ENCODE measurements around the gene IL17RC.
"Not testable (repeated sequence)": the region's sequence is repeated elsewhere in the genome, so short reads cannot be mapped to it uniquely, and the experiment has no call there.

The IL17RC gene

GRCh38 chr3:9916346-9916733 lies 558 bp upstream of the IL17RC start:
- DNase-seq, result no peak

DNA sequence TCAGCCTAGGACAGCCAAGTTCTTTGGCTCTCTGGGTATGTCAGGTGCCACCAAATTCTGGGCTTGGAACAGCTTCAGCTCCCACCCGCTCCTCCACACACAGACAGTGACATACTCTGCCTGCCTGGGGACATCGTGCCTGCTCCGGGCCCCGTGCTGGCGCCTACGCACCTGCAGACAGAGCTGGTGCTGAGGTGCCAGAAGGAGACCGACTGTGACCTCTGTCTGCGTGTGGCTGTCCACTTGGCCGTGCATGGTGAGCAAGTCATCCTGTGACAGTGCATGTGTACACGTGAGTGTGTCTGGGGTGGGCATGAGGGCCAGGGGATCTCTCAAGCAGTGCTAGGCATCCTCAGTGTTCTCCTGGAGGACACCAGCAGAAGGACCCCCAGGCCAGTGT lies 922 bp downstream of the IL17RC start:
- DNase-seq, result no peak

GRCh38 chr3:9918261-9919038 lies 1.6 kb downstream of the IL17RC start:
- DNase-seq, result no peak

DNA sequence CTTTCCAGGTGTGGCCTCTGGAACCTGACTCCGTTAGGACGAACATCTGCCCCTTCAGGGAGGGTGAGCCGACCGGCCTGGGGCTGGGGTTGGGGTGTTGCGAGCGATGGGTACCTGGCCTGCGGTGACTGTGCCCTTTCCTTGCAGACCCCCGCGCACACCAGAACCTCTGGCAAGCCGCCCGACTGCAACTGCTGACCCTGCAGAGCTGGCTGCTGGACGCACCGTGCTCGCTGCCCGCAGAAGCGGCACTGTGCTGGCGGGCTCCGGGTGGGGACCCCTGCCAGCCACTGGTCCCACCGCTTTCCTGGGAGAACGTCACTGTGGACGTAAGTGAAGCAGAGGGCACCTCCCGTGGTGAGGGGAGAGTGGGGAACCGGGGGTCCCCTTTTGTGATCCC lies 11.3 kb downstream of the IL17RC start:
- no peak for DNase-seq

DNA sequence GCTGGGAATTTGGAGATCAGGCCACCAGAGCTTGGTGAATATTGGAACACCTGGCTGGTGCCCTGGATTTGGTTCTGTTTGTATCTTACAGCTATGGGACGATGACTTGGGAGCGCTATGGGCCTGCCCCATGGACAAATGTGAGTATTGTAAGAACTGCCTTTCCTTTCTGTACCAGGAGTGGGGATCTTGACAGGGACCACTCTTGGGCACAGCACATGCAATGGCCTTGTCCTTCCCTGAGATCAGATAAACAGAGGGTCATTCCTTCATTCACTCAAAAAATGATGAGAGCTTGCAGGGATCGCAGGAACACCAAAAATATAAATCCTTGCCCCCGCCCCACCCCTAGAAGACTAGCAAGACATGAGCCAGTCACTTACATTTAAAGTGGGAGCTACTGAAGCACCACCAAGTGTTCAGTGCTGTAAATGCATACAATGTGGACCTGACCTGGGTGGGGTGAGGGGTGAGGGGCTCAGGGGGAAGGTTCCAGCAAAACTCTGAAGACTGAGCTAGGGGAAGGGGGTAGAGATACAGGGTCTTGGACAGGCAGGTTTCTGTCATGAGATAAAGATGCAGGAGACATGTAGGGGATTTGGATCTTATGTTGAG lies 14.0 kb downstream of the IL17RC start:
- no peak for DNase-seq

- no peak for DNase-seq
These were observed 15.6 kb downstream of the IL17RC start for GRCh38 chr3:9932535-9932842.

DNA sequence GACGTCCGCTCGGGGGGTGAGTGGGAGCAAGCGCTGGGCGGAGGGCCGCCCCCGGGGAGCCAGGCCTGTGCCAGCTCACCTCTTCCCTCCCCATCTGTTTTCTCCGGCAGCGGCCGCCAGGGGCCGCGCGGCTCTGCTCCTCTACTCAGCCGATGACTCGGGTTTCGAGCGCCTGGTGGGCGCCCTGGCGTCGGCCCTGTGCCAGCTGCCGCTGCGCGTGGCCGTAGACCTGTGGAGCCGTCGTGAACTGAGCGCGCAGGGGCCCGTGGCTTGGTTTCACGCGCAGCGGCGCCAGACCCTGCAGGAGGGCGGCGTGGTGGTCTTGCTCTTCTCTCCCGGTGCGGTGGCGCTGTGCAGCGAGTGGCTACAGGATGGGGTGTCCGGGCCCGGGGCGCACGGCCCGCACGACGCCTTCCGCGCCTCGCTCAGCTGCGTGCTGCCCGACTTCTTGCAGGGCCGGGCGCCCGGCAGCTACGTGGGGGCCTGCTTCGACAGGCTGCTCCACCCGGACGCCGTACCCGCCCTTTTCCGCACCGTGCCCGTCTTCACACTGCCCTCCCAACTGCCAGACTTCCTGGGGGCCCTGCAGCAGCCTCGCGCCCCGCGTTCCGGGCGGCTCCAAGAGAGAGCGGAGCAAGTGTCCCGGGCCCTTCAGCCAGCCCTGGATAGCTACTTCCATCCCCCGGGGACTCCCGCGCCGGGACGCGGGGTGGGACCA lies 16.1 kb downstream of the IL17RC start:
- DNase-seq, result peak; percentile 37

- DNase-seq, result peak; percentile 61
These were observed 16.8 kb downstream of the IL17RC start, which contains the start of gene CRELD1 for GRCh38 chr3:9933561-9934234. Gene CRELD1, plus strand, starts transcription at chr3:9933834. Its CDS starts 605 bp downstream, at chr3:9934439.

GRCh38 chr3:9934235-9934621 lies 17.3 kb downstream of the IL17RC start:
- no peak for DNase-seq

- DNase-seq, result no peak
These were observed 18.1 kb downstream of the IL17RC start for GRCh38 chr3:9934993-9935392.

GRCh38 chr3:9935966-9936510 lies 19.1 kb downstream of the IL17RC start:
- DNase-seq, result no peak

- DNase-seq, result no peak
These were observed 20.8 kb downstream of the IL17RC start for GRCh38 chr3:9937486-9938238.

DNA sequence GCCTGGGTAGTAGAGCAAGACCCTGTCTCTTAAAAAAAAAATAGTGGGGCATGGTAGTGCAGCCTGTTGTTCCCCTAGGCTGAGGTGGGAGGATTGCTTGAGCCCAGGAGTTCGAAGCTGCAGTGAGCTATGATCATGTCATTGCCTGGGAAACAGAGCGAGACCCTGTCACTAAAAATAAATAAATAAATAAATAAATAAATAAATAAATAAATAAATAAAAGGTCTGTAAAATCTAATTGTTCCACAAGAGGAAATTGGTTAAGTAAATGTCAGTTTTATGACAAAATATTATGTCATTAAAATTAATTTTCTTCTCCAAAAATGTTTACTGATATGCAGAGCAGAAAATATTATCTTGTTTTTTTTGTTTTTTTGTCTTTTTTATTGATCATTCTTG lies 22.1 kb downstream of the IL17RC start:
- no peak for DNase-seq

- DNase-seq, result not testable (repeated sequence)
These were observed 23.0 kb downstream of the IL17RC start for GRCh38 chr3:9939906-9940305.

GRCh38 chr3:9940746-9941145 lies 23.8 kb downstream of the IL17RC start:
- no peak for DNase-seq

DNA sequence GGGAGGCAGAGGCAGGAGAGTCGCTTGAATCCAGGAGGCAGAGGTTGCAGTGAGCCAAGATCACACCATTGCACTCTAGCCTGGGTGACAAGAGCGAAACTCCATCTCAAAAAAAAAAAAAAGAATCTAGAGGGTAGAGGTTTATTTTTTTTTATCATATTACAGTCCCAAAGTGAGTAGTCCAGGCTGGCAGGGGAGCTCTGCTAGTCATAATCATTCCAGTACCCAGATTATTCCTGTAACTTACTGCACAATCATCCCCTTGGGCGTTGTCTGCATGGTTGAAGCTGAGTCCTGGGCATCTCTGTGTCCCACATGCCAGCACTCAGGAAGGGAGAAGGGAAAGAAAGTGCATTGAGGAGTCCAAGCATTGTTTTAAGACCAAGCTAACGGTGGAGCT lies 25.3 kb downstream of the IL17RC start:
- DNase-seq, result no peak

- DNase-seq, result no peak
These were observed 26.2 kb downstream of the IL17RC start for GRCh38 chr3:9942934-9943690.

- no peak for DNase-seq
These were observed 27.4 kb downstream of the IL17RC start for GRCh38 chr3:9944271-9944670.

- no peak for DNase-seq
These were observed 28.5 kb downstream of the IL17RC start for GRCh38 chr3:9945358-9945757.

DNA sequence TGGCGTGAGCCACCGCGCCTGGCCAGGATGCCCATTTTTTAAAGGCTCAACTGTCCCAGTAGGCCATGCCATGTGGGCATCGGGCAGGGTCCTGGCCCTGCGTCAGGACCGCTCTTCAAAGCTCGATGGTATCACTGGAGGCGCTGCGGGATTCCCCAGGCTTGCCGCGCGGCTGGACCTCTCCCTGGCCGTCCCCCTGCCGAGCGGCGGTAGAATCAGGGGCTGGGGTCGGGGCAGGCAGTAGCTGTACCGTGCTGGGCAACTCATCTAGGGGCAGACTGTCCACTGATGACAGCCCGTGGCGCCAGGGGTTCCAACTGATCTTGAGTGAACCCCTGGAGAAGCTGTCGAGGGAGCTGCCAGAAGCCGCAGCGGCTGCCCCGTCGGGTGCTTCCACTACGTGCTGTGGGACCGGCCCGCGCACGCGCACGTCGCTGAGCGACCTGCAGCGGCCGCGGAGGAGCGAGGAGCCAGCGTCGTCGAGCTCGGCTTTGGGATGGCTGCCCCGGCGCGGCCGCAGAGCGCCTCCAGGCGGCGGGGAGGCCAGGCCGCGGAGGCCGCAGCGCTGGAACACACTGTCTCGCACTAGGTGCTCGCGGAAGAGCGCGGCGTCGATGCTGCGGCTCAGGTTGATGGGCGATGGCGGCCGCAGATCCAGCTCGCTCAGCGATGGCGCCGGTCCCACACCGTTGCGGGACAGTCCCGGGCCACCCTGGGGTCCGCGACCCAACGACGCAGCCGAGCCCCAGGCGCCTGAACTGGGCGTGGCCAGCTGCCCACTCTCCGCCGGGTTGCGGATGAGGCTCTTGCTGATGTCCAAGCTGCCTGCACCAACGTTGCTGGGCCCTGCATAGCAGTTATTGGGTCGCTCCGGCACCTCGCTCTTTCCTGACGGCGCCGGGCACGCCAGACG lies 29.5 kb downstream of the IL17RC start:
- no peak for DNase-seq

Data from NCI-H510A (cell line).